ENCODE measurements around the gene COPE. TPM values are rescaled to one million over a fixed set of nuclear protein-coding genes. Genes with fewer than 3 reads are reported as not detected.
A peak's percentile ranks its signal among the peaks of the same experiment; 100 is the strongest.

The COPE gene
- total RNA-seq, 1 experiment from 2014 or later, result 596 TPM

- in situ Hi-C loops (cut with HindIII; ENCODE audit: low pct_unique_long_range_greater_than_20kb, low sequenced_read_pairs), result no loop called here
These were observed 20.4 kb downstream of the COPE start for GRCh38 chr19:18898607-18899408.

GRCh38 chr19:18898081-18898606, 21.0 kb downstream of the COPE start:
- in situ Hi-C loops (cut with HindIII; ENCODE audit: low pct_unique_long_range_greater_than_20kb, low sequenced_read_pairs), result no loop called here

More at GRCh38 chr19:18898607-18899408, 20.4 kb downstream of the COPE start:
- DNase-seq (ENCODE audit: low read depth), result no peak

GRCh38 chr19:18897094-18898029, 21.8 kb downstream of the COPE start:
- in situ Hi-C loops (cut with HindIII; ENCODE audit: low pct_unique_long_range_greater_than_20kb, low sequenced_read_pairs), result no loop called here
- DNase-seq (ENCODE audit: low read depth), result no peak

More at GRCh38 chr19:18898081-18898606, 21.0 kb downstream of the COPE start:
- no peak for DNase-seq (ENCODE audit: low read depth)

- in situ Hi-C loops (cut with HindIII; ENCODE audit: low pct_unique_long_range_greater_than_20kb, low sequenced_read_pairs), result no loop called here
These were observed 22.8 kb downstream of the COPE start for GRCh38 chr19:18896421-18896841.

GRCh38 chr19:18895824-18896341, 23.3 kb downstream of the COPE start, which contains the start of gene CERS1:
CERS1 (minus strand) TSS chr19:18896158; CDS start chr19:18896072, 86 bp downstream.
- in situ Hi-C loops (cut with HindIII; ENCODE audit: low pct_unique_long_range_greater_than_20kb, low sequenced_read_pairs), result no loop called here
- DNase-seq (ENCODE audit: low read depth), result no peak

More at GRCh38 chr19:18896421-18896841, 22.8 kb downstream of the COPE start:
- no peak for DNase-seq (ENCODE audit: low read depth)

GRCh38 chr19:18895038-18895823, 24.0 kb downstream of the COPE start:
- in situ Hi-C loops (cut with HindIII; ENCODE audit: low pct_unique_long_range_greater_than_20kb, low sequenced_read_pairs), result no loop called here
- DNase-seq (ENCODE audit: low read depth), result peak; percentile 72

- no peak for DNase-seq (ENCODE audit: low read depth)
- in situ Hi-C loops (cut with HindIII; ENCODE audit: low pct_unique_long_range_greater_than_20kb, low sequenced_read_pairs), result no loop called here
These were observed 24.7 kb downstream of the COPE start for GRCh38 chr19:18894254-18895037.

- in situ Hi-C loops (cut with HindIII; ENCODE audit: low pct_unique_long_range_greater_than_20kb, low sequenced_read_pairs), result no loop called here
These were observed 25.5 kb downstream of the COPE start for GRCh38 chr19:18893587-18894253.

GRCh38 chr19:18889949-18890745, 29.0 kb downstream of the COPE start:
- in situ Hi-C loops (cut with HindIII; ENCODE audit: low pct_unique_long_range_greater_than_20kb, low sequenced_read_pairs), result no loop called here
- no peak for DNase-seq (ENCODE audit: low read depth)

More at GRCh38 chr19:18893587-18894253, 25.5 kb downstream of the COPE start:
- DNase-seq (ENCODE audit: low read depth), result no peak

- DNase-seq (ENCODE audit: low read depth), result no peak
- in situ Hi-C loops (cut with HindIII; ENCODE audit: low pct_unique_long_range_greater_than_20kb, low sequenced_read_pairs), result no loop called here
These were observed 32.2 kb downstream of the COPE start for GRCh38 chr19:18886972-18887371.

GRCh38 chr19:18883526-18884304, 35.5 kb downstream of the COPE start:
- in situ Hi-C loops (cut with HindIII; ENCODE audit: low pct_unique_long_range_greater_than_20kb, low sequenced_read_pairs), result no loop called here
- DNase-seq (ENCODE audit: low read depth), result no peak

GRCh38 chr19:18881491-18881890, 37.7 kb downstream of the COPE start:
- in situ Hi-C loops (cut with HindIII; ENCODE audit: low pct_unique_long_range_greater_than_20kb, low sequenced_read_pairs), result no loop called here

GRCh38 chr19:18879579-18880373, 39.4 kb downstream of the COPE start:
- DNase-seq (ENCODE audit: low read depth), result peak; percentile 86
- in situ Hi-C loops (cut with HindIII; ENCODE audit: low pct_unique_long_range_greater_than_20kb, low sequenced_read_pairs), result no loop called here

More at GRCh38 chr19:18881491-18881890, 37.7 kb downstream of the COPE start:
- no peak for DNase-seq (ENCODE audit: low read depth)

GRCh38 chr19:18878858-18879578, 40.2 kb downstream of the COPE start:
- no peak for DNase-seq (ENCODE audit: low read depth)
- in situ Hi-C loops (cut with HindIII; ENCODE audit: low pct_unique_long_range_greater_than_20kb, low sequenced_read_pairs), result no loop called here
